Stimulated activated CD8-positive, alpha-beta memory T cell treated with anti-CD3 and anti-CD28 coated beads, Interleukin-4, amount 100 ng/mL, for 24 hours (primary cell): ENCODE measurements around the gene OR4D5.

ENCODE experiments used
- DNase-seq: peaks from one replicate; pipeline ENCODE4 v3.0.0-alpha.2; 2020; ENCODE audit warnings: low read depth

OR4D5 gene

GRCh38 chr11:123939317-123939716 lies at the start of gene OR4D5:
TSS of gene OR4D5 (plus strand) at chr11:123939617. CDS start at chr11:123939617, 0 bp downstream.
- DNase-seq = no peak

- DNase-seq = no peak
Measured at GRCh38 chr11:123892031-123892430, 47.4 kb upstream of the OR4D5 start.

GRCh38 chr11:123899792-123900191 lies 39.6 kb upstream of the OR4D5 start:
- no peak for DNase-seq

GRCh38 chr11:123901867-123902266 lies 37.5 kb upstream of the OR4D5 start, which contains the start of gene OR8D4:
TSS of gene OR8D4 (plus strand) at chr11:123902167. CDS start at chr11:123906432, 4,265 bp downstream.
- no peak for DNase-seq

- no peak for DNase-seq
Measured at GRCh38 chr11:123903932-123904331, 35.5 kb upstream of the OR4D5 start.

GRCh38 chr11:123904932-123905331 lies 34.5 kb upstream of the OR4D5 start:
- no peak for DNase-seq

- no peak for DNase-seq
Measured at GRCh38 chr11:123905826-123906225, 33.6 kb upstream of the OR4D5 start.

GRCh38 chr11:123920943-123921342 lies 18.5 kb upstream of the OR4D5 start:
- no peak for DNase-seq

- no peak for DNase-seq
Measured at GRCh38 chr11:123924027-123924426, 15.4 kb upstream of the OR4D5 start.

GRCh38 chr11:123942413-123942812 lies 3.0 kb downstream of the OR4D5 start:
- DNase-seq = no peak

- DNase-seq = no peak
Measured at GRCh38 chr11:123943738-123944137, 4.3 kb downstream of the OR4D5 start, which contains the start of gene OR6T1. TSS of gene OR6T1 (minus strand) at chr11:123943838. CDS start at chr11:123943838, 0 bp downstream.

- DNase-seq = no peak
Measured at GRCh38 chr11:123945132-123945531, 5.7 kb downstream of the OR4D5 start.

GRCh38 chr11:123956752-123957151 lies 17.3 kb downstream of the OR4D5 start:
- DNase-seq = no peak

GRCh38 chr11:123973816-123974215 lies 34.4 kb downstream of the OR4D5 start:
- DNase-seq = no peak

- DNase-seq = no peak
Measured at GRCh38 chr11:123976770-123977560, 37.5 kb downstream of the OR4D5 start.

- no peak for DNase-seq
Measured at GRCh38 chr11:123977731-123978347, 38.4 kb downstream of the OR4D5 start, which contains the start of gene OR10S1. TSS of gene OR10S1 (minus strand) at chr11:123977781. CDS start at chr11:123977664, 117 bp downstream.

GRCh38 chr11:123979311-123979710 lies 39.9 kb downstream of the OR4D5 start:
- no peak for DNase-seq
